PFSK-1 (cell line): Measurements from ENCODE around the gene SIM1.

Experiments used
- FOXP2 ChIP-seq: optimal IDR thresholded peaks from 2 replicates; pipeline ENCODE3; 2011; ENCODE audit warnings: borderline replicate concordance, control low read depth, inconsistent platforms; ENCODE audit not compliant: insufficient read depth; ENCODE audit errors: extremely low read length, extremely low read depth
- POLR2AphosphoS5 ChIP-seq: IDR thresholded peaks from 2 replicates; pipeline ENCODE4 v1.6.1; 2012; ENCODE audit warnings: low read depth, mild to moderate bottlenecking, control low read depth, low read length, moderate library complexity
- SIN3A ChIP-seq: IDR thresholded peaks from 2 replicates; pipeline ENCODE4 v1.6.1; 2012; ENCODE audit warnings: mild to moderate bottlenecking, low read length, moderate library complexity, borderline replicate concordance; ENCODE audit not compliant: insufficient read depth
- TAF1 ChIP-seq: IDR thresholded peaks from 2 replicates; pipeline ENCODE4 v1.6.1; 2012; ENCODE audit warnings: low read length, control low read depth, borderline replicate concordance; ENCODE audit not compliant: insufficient read depth
- TF ChIP-seq, protein P1 (sequence below), 2 experiments: IDR thresholded peaks; 2 replicates each; pipeline versions ENCODE4 v1.6.1 to v1.8.0; 2011 to 2012; ENCODE audit warnings: low read depth in 2 of 2, low read length in 2 of 2, control low read depth in 1 of 2, inconsistent platforms in 1 of 2, mild to moderate bottlenecking in 1 of 2, moderate library complexity in 1 of 2; ENCODE audit not compliant: insufficient read depth in 1 of 2

SIM1 gene

DNA sequence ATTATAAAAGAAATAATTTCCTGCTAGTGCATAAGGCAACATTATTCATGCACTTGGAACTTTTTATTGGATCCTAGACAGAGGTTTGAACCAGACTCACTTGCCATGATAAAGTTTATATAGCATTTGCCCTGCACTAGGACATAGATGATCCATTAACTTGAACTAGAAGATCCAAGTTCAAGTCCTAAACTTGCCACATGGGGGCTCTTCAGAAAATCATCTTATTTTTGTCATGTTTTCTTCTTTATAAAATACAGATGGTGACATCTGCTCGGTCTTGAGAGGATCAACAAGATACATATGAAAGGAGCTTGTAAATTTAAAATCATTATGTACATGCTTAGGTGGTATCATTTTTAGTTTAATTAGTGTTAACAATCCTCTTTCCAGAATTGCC is 94.5 kb downstream of the SIM1 start:
- TF ChIP-seq POLR2AphosphoS5 (no peak), TAF1 (no peak), SIN3A (no peak), FOXP2 (no peak)
- TF ChIP-seq, protein P1, sequence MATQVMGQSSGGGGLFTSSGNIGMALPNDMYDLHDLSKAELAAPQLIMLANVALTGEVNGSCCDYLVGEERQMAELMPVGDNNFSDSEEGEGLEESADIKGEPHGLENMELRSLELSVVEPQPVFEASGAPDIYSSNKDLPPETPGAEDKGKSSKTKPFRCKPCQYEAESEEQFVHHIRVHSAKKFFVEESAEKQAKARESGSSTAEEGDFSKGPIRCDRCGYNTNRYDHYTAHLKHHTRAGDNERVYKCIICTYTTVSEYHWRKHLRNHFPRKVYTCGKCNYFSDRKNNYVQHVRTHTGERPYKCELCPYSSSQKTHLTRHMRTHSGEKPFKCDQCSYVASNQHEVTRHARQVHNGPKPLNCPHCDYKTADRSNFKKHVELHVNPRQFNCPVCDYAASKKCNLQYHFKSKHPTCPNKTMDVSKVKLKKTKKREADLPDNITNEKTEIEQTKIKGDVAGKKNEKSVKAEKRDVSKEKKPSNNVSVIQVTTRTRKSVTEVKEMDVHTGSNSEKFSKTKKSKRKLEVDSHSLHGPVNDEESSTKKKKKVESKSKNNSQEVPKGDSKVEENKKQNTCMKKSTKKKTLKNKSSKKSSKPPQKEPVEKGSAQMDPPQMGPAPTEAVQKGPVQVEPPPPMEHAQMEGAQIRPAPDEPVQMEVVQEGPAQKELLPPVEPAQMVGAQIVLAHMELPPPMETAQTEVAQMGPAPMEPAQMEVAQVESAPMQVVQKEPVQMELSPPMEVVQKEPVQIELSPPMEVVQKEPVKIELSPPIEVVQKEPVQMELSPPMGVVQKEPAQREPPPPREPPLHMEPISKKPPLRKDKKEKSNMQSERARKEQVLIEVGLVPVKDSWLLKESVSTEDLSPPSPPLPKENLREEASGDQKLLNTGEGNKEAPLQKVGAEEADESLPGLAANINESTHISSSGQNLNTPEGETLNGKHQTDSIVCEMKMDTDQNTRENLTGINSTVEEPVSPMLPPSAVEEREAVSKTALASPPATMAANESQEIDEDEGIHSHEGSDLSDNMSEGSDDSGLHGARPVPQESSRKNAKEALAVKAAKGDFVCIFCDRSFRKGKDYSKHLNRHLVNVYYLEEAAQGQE (IDR thresholded peaks at IDR 0.05; ENCODE audit: insufficient read depth in 1 of 2, low read depth in 2 of 2, low read length in 2 of 2), result no peak

DNA sequence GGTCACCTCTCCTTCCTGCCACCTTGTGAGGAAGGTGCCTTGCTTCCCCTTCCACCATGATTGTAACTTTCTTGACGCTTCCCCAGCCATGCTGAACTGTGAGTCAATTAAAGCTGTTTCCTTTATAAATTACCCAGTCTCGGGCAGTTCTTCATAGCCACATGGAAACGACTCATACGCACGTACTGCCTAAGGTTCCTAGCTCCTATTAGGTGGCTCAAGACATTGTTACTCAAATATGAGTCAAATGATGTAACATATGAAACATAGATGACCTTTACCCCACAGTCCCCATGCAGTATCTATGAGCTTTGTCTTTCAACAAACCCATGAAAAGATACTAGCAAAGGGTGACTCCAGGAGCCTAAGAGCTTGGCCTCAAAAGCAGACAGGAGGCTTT is 98.3 kb downstream of the SIM1 start:
- no peak for TF ChIP-seq FOXP2
- TF ChIP-seq, protein P1 (IDR thresholded peaks at IDR 0.05; ENCODE audit: insufficient read depth in 1 of 2, low read depth in 2 of 2, low read length in 2 of 2), result no peak
- no peak for TF ChIP-seq TAF1
- no peak for TF ChIP-seq SIN3A
- TF ChIP-seq POLR2AphosphoS5, result no peak

- TF ChIP-seq, protein P1 (IDR thresholded peaks at IDR 0.05; ENCODE audit: insufficient read depth in 1 of 2, low read depth in 2 of 2, low read length in 2 of 2), result no peak
- TF ChIP-seq TAF1, result no peak
- no peak for TF ChIP-seq FOXP2
- TF ChIP-seq SIN3A, result no peak
- TF ChIP-seq POLR2AphosphoS5, result no peak
Measured at GRCh38 chr6:100363651-100364050, 101.1 kb downstream of the SIM1 start.

DNA sequence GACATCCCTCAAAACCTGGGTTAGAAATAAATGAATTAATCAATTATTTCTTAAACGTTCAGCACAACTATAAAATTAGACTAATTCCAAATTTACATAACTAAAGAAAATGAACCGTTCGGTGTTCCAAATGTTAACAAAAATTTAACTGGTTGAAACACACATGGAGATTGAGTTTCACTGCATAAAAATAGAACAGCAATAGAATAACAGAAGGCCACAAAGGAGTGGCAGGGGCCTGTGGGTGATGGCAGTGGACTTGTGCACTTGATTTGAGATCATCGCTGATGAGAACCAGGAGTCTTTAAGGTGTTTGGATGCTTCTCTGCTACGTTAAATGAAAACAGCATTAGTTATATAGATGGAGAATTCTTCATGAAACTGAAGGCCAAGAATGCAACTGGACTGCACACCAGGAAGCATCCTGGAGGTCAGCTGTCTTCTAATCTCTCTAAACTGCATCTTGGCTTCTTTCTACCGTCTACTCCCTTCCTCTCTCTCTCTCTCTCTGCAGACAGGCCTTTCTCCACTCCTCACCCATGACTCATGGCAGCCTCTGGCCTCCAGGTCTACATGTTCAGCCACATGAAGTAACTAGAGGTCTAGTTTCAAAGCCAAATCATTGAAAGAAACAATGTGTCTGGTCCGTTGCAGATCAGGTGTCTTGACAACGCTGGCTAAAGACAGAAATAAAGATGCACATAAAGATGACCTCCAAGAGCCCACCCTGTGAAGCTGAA is 111.3 kb downstream of the SIM1 start:
- TF ChIP-seq POLR2AphosphoS5, result no peak
- TF ChIP-seq, protein P1 (IDR thresholded peaks at IDR 0.05; ENCODE audit: insufficient read depth in 1 of 2, low read depth in 2 of 2, low read length in 2 of 2), result 0 out of 4 replicates have a peak, but pooled peaks of 1 of the 2 experiments have one; percentile 13

DNA sequence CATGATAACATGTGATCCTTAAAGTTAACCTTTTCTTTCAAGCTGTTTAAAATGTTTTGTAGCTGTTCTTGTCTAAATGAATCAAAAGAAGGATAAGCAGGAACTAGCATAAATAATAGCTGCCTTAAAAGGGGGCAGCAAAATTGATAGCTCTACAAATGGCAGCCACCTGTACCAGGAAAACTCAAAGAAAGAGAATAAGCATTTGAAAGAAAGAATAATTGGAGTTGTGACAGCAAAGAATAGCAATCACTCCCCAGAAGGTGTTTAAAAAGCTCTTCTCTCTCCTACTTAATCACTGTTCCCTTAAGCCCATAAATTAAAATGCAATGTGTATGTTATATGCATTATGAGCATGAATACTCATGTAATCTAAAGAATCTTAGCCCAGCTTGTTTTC is 114.6 kb downstream of the SIM1 start:
- TF ChIP-seq TAF1 (no peak), SIN3A (no peak), FOXP2 (no peak)
- TF ChIP-seq, protein P1 (IDR thresholded peaks at IDR 0.05; ENCODE audit: insufficient read depth in 1 of 2, low read depth in 2 of 2, low read length in 2 of 2), result no peak
